GM23338 (cell line): ENCODE results near the gene ILK. TPM values are rescaled to one million over a fixed set of nuclear protein-coding genes. Genes with fewer than 3 reads are reported as not detected.

ENCODE experiments used
- ATAC-seq: fragments of 200-7000 bp; cut with Tn5 transposase; 3 replicates; pipeline ENCODE4 v1.9.1; 2020
- DNase-seq: peaks from one replicate; pipeline ENCODE4 v3.0.0-alpha.2; 2015; ENCODE audit warnings: low spot score
- H2AFZ ChIP-seq: fragments of 200-600 bp; sonication (generic); 2 replicates; pipeline ENCODE4 v1.8.0; 2016; ENCODE audit warnings: antibody characterized with exemption, mild to moderate bottlenecking, moderate library complexity
- H3F3A ChIP-seq: fragments of 200-600 bp; sonication (generic); replicated peaks from 2 replicates; pipeline ENCODE4 v1.8.0; 2017; ENCODE audit warnings: antibody characterized with exemption, mixed run types, low read depth
- H3K27ac ChIP-seq: fragments of 200-600 bp; sonication (generic); 2 replicates; pipeline ENCODE4 v1.6.1; 2016; ENCODE audit warnings: low read depth
- H3K27me3 ChIP-seq: fragments of 200-600 bp; sonication (generic); 2 replicates; pipeline ENCODE4 v1.8.0; 2016; ENCODE audit warnings: mild to moderate bottlenecking, mixed run types, moderate library complexity; ENCODE audit not compliant: insufficient read depth
- H3K36me3 ChIP-seq: fragments of 200-600 bp; sonication (generic); 2 replicates; pipeline ENCODE4 v1.8.0; 2016; ENCODE audit warnings: mild to moderate bottlenecking; ENCODE audit not compliant: insufficient read depth
- H3K4me1 ChIP-seq: fragments of 200-600 bp; sonication (generic); 2 replicates; pipeline ENCODE4 v1.8.0; 2016; ENCODE audit warnings: mild to moderate bottlenecking, moderate library complexity; ENCODE audit not compliant: insufficient read depth
- H3K4me2 ChIP-seq: fragments of 200-600 bp; sonication (generic); 2 replicates; pipeline ENCODE4 v1.7.1; 2017; ENCODE audit warnings: mixed run types
- H3K4me3 ChIP-seq: fragments of 200-600 bp; sonication (generic); 2 replicates; pipeline ENCODE4 v1.6.1; 2016; ENCODE audit warnings: mixed run types
- H3K79me2 ChIP-seq: fragments of 200-600 bp; sonication (generic); replicated peaks from 2 replicates; pipeline ENCODE4 v1.8.0; 2017; ENCODE audit warnings: mild to moderate bottlenecking; ENCODE audit not compliant: insufficient read depth
- H3K9me2 ChIP-seq: fragments of 200-600 bp; sonication (generic); 2 replicates; pipeline ENCODE4 v1.8.0; 2017; ENCODE audit not compliant: insufficient read depth
- H4K20me1 ChIP-seq: fragments of 200-600 bp; sonication (generic); replicated peaks from 2 replicates; pipeline ENCODE4 v1.8.0; 2017; ENCODE audit warnings: mild to moderate bottlenecking; ENCODE audit not compliant: insufficient read depth
- H3K27ac Mint-ChIP-seq: 2 replicates; pipeline ENCODE4 v1.8.0; 2020; ENCODE audit warnings: inconsistent platforms, mild to moderate bottlenecking, moderate library complexity, mixed read lengths
- H3K27me3 Mint-ChIP-seq: 3 replicates; pipeline ENCODE4 v1.8.0; 2022; ENCODE audit warnings: low read depth, mild to moderate bottlenecking, moderate library complexity, mixed read lengths, inconsistent platforms; ENCODE audit not compliant: insufficient read depth, poor library complexity
- H3K36me3 Mint-ChIP-seq: 3 replicates; pipeline ENCODE4 v1.8.0; 2021; ENCODE audit warnings: low read depth, mild to moderate bottlenecking, inconsistent platforms, moderate library complexity, mixed read lengths
- H3K4me1 Mint-ChIP-seq: 3 replicates; pipeline ENCODE4 v1.8.0; 2020; ENCODE audit warnings: mild to moderate bottlenecking, inconsistent platforms, mixed read lengths
- H3K4me3 Mint-ChIP-seq: 3 replicates; pipeline ENCODE4 v1.8.0; 2021; ENCODE audit warnings: moderate library complexity, mild to moderate bottlenecking, inconsistent platforms, mixed read lengths
- H3K9me3 Mint-ChIP-seq: 3 replicates; pipeline ENCODE4 v1.8.0; 2020; ENCODE audit warnings: moderate library complexity, mild to moderate bottlenecking, inconsistent platforms, mixed read lengths
- CREB1 ChIP-seq: fragments of 250-450 bp; sonication (Bioruptor Pico); IDR thresholded peaks from 2 replicates; pipeline ENCODE4 v1.5.0; 2020; ENCODE audit warnings: low read depth, mild to moderate bottlenecking, moderate library complexity
- EZH2phosphoT487 ChIP-seq: fragments of 200-600 bp; sonication (generic); IDR thresholded peaks from one replicate; pipeline ENCODE4 v1.8.1; 2018; ENCODE audit warnings: antibody characterized with exemption; ENCODE audit not compliant: unreplicated experiment
- NANOG ChIP-seq: IDR thresholded peaks from 2 replicates; pipeline ENCODE4 v1.6.1; 2016; ENCODE audit warnings: antibody characterized with exemption, borderline replicate concordance
- STAT1 ChIP-seq: IDR thresholded peaks from one replicate; pipeline ENCODE4 v1.6.1; 2016; ENCODE audit warnings: antibody characterized with exemption; ENCODE audit not compliant: unreplicated experiment
- ZNF114 ChIP-seq: fragments of 250-450 bp; sonication (Bioruptor Pico); IDR thresholded peaks from 2 replicates; pipeline ENCODE4 v1.5.0; 2020; ENCODE audit warnings: mild to moderate bottlenecking, moderate library complexity
- ZNF331 ChIP-seq: fragments of 250-450 bp; sonication (Bioruptor Pico); IDR thresholded peaks from 2 replicates; pipeline ENCODE4 v1.5.0; 2020; ENCODE audit warnings: low read depth, mild to moderate bottlenecking, moderate library complexity
- ZNF462 ChIP-seq: fragments of 250-450 bp; sonication (Bioruptor Pico); IDR thresholded peaks from 2 replicates; pipeline ENCODE4 v1.5.0; 2020; ENCODE audit warnings: mild to moderate bottlenecking, moderate library complexity
- polyA plus RNA-seq: library from polyadenylated mRNA; unstranded; fragments of >200 nt; fragmentation: Nextera tagmentation; extraction: Ambion mirVana; gene quantifications from 2 replicates; pipeline ENCODE4 v1.2.1, GENCODE V29; 2016
- total RNA-seq: library from RNA; depleted of rRNA; stranded (reverse); fragments of >200 nt; shearing (Covaris generic); gene quantifications from 2 replicates; pipeline ENCODE4 v1.2.3, GENCODE V29; 2014
- TF ChIP-seq, protein P1 (sequence below): IDR thresholded peaks from 2 replicates; pipeline ENCODE4 v1.6.1; 2016; ENCODE audit warnings: antibody characterized with exemption
- TF ChIP-seq, protein P2 (sequence below), 2 experiments: fragments of 200-600 bp in 1 of 2; sonication (generic) in 1 of 2; conservative IDR thresholded peaks; 2 replicates each; pipeline versions ENCODE4 v1.5.1 to v1.6.1; 2016 to 2017; ENCODE audit warnings: antibody characterized with exemption in 2 of 2, low read depth in 2 of 2, mild to moderate bottlenecking in 2 of 2, moderate library complexity in 1 of 2

The ILK gene
- total and polyA plus RNA-seq, 2 experiments from 2014 or later = 62.6 to 91.0 TPM

GRCh38 chr11:6599449-6599848 is 4.1 kb upstream of the ILK start:
- no peak overlapping the region for H3K27ac ChIP-seq
- H3K27me3 Mint-ChIP-seq = no peaks in the 10 kb centered on the region
- H3K4me1 ChIP-seq = peaks cover under 1% of the 10 kb centered on the region; the same call in 1 of the 2 replicates
- DNase-seq (no peak), ATAC-seq (no peak)
- peaks cover 6% of the 10 kb centered on the region; the same call in 2 of the 3 replicates for H3K4me1 Mint-ChIP-seq
- peaks cover 23% of the 10 kb centered on the region for H3K79me2 ChIP-seq
- H2AFZ ChIP-seq = no peak overlapping the region
- H3K27me3 ChIP-seq = no peaks in the 10 kb centered on the region
- H4K20me1 ChIP-seq = no peaks in the 10 kb centered on the region; the same call in 1 of the 2 replicates
- H3K9me3 Mint-ChIP-seq = no peaks in the 10 kb centered on the region
- no peak overlapping the region for H3K27ac Mint-ChIP-seq
- TF ChIP-seq, protein P1, sequence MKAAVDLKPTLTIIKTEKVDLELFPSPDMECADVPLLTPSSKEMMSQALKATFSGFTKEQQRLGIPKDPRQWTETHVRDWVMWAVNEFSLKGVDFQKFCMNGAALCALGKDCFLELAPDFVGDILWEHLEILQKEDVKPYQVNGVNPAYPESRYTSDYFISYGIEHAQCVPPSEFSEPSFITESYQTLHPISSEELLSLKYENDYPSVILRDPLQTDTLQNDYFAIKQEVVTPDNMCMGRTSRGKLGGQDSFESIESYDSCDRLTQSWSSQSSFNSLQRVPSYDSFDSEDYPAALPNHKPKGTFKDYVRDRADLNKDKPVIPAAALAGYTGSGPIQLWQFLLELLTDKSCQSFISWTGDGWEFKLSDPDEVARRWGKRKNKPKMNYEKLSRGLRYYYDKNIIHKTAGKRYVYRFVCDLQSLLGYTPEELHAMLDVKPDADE = no peak
- no peak for TF ChIP-seq NANOG
- TF ChIP-seq, protein P2, sequence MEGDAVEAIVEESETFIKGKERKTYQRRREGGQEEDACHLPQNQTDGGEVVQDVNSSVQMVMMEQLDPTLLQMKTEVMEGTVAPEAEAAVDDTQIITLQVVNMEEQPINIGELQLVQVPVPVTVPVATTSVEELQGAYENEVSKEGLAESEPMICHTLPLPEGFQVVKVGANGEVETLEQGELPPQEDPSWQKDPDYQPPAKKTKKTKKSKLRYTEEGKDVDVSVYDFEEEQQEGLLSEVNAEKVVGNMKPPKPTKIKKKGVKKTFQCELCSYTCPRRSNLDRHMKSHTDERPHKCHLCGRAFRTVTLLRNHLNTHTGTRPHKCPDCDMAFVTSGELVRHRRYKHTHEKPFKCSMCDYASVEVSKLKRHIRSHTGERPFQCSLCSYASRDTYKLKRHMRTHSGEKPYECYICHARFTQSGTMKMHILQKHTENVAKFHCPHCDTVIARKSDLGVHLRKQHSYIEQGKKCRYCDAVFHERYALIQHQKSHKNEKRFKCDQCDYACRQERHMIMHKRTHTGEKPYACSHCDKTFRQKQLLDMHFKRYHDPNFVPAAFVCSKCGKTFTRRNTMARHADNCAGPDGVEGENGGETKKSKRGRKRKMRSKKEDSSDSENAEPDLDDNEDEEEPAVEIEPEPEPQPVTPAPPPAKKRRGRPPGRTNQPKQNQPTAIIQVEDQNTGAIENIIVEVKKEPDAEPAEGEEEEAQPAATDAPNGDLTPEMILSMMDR (conservative IDR thresholded peaks at IDR 0.05; ENCODE audit: low read depth in 2 of 2) = no peak
- no peak for TF ChIP-seq ZNF114 (CRISPR knock-in tag)
- no peak for TF ChIP-seq ZNF462 (CRISPR knock-in tag)
- TF ChIP-seq EZH2phosphoT487 = no peak
- no peak for TF ChIP-seq CREB1
- no peak for TF ChIP-seq STAT1
- no peak for TF ChIP-seq ZNF331 (CRISPR knock-in tag)
- peaks cover 17% of the 10 kb centered on the region for H3K36me3 Mint-ChIP-seq
- peaks cover 5% of the 10 kb centered on the region; the same call in 1 of the 2 replicates for H3F3A ChIP-seq
- peaks cover 6% of the 10 kb centered on the region; the same call in 1 of the 2 replicates for H3K36me3 ChIP-seq
- H3K4me3 Mint-ChIP-seq = no peak overlapping the region
- no peaks in the 10 kb centered on the region for H3K9me2 ChIP-seq
- no peak overlapping the region for H3K4me3 ChIP-seq
- H3K4me2 ChIP-seq = no peak overlapping the region
